GM12865 (cell line): Measurements from ENCODE around the gene ELOVL5.

ENCODE experiments used
- DNase-seq: peaks from one replicate; pipeline ENCODE4 v3.0.0; 2010; ENCODE audit warnings: low read depth
- H3K4me3 ChIP-seq: 2 replicates; pipeline ENCODE4 v1.5.1; 2011; ENCODE audit warnings: mild to moderate bottlenecking, low read depth, low read length, control low read depth
- CTCF ChIP-seq: IDR thresholded peaks from 2 replicates; pipeline ENCODE4 v1.5.1; 2011; ENCODE audit warnings: low read length, control low read depth, low read depth, inconsistent platforms; ENCODE audit not compliant: insufficient read depth; ENCODE audit errors: missing control alignments

Gene ELOVL5

GRCh38 chr6:53359843-53360092 is 11.0 kb upstream of the ELOVL5 start:
- peak overlapping the region; percentile 65 for H3K4me3 ChIP-seq
- TF ChIP-seq CTCF, result no peak
- DNase-seq, result no peak

- TF ChIP-seq CTCF, result no peak
- DNase-seq, result peak; percentile 95
- peak overlapping the region; percentile 65 for H3K4me3 ChIP-seq
Observed at GRCh38 chr6:53359095-53359842, 10.5 kb upstream of the ELOVL5 start.

- no peak for TF ChIP-seq CTCF
- peak overlapping the region; percentile 65 for H3K4me3 ChIP-seq
- DNase-seq, result peak; percentile 48
Observed at GRCh38 chr6:53358440-53359094, 9.8 kb upstream of the ELOVL5 start.

- no peak for TF ChIP-seq CTCF
- no peak overlapping the region for H3K4me3 ChIP-seq
- DNase-seq, result no peak
Observed at GRCh38 chr6:53357576-53358360, 9.0 kb upstream of the ELOVL5 start.

- H3K4me3 ChIP-seq, result no peak overlapping the region
- no peak for TF ChIP-seq CTCF
- no peak for DNase-seq
Observed at GRCh38 chr6:53353624-53354023, 4.9 kb upstream of the ELOVL5 start.

- TF ChIP-seq CTCF, result no peak
- H3K4me3 ChIP-seq, result no peak overlapping the region
- no peak for DNase-seq
Observed at GRCh38 chr6:53352360-53352759, 3.6 kb upstream of the ELOVL5 start.
